HEK293T (cell line): ENCODE measurements around the gene KCNH1.

Experiments
- BHLHE40 ChIP-seq: fragments of 450-650 bp; IDR thresholded peaks from 2 replicates; pipeline ENCODE4 v1.6.1; 2016; ENCODE audit warnings: mild to moderate bottlenecking, moderate library complexity, borderline replicate concordance
- FOXK2 ChIP-seq: fragments of 450-650 bp; IDR thresholded peaks from 2 replicates; pipeline ENCODE4 v1.6.1; 2016; ENCODE audit warnings: mild to moderate bottlenecking
- FOXM1 ChIP-seq: fragments of 450-650 bp; IDR thresholded peaks from 2 replicates; pipeline ENCODE4 v1.6.1; 2017; ENCODE audit warnings: mild to moderate bottlenecking, borderline replicate concordance
- SP1 ChIP-seq: fragments of 450-650 bp; IDR thresholded peaks from 2 replicates; pipeline ENCODE4 v1.6.1; 2017
- SUZ12 ChIP-seq: fragments of 450-650 bp; IDR thresholded peaks from 2 replicates; pipeline ENCODE4 v1.6.1; 2016; ENCODE audit warnings: mild to moderate bottlenecking

DNA sequence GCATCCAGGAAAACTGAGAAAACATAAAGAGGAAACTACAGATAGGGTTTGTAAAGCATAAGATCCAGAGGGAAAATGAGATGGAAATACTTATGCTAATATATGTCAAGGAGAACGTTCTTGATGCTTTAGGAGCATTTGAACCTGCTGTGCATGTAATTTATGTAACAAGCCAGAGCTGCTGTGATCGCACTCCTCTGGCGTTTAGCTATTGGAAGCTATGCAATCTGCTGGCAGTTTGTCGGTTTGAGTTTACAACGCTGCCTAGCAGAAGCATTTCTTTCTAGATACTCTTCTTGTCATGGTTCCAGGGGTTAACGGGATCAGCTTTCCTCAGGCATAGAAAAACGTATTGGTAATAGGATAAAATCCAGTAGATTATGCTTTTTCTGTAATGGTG is 182.7 kb downstream of the KCNH1 start:
- TF ChIP-seq SUZ12 (no peak), SP1 (no peak), BHLHE40 (no peak), FOXK2 (no peak), FOXM1 (no peak)
